Stimulated activated CD4-positive, alpha-beta T cell treated with anti-CD3 and anti-CD28 coated beads, TNF-alpha, amount 100 ng/mL, for 1 hour (primary cell): Measurements from ENCODE around the gene CCL28.
"Not testable (repeated sequence)": the region's sequence is repeated elsewhere in the genome, so short reads cannot be mapped to it uniquely, and the experiment has no call there.

Experiments
- DNase-seq, 3 donors: peaks; one replicate each; pipeline ENCODE4 v3.0.0-alpha.2; 2020; ENCODE audit warnings: low read depth in 3 of 3, low spot score in 1 of 3

The CCL28 gene, protein sequence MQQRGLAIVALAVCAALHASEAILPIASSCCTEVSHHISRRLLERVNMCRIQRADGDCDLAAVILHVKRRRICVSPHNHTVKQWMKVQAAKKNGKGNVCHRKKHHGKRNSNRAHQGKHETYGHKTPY

DNA sequence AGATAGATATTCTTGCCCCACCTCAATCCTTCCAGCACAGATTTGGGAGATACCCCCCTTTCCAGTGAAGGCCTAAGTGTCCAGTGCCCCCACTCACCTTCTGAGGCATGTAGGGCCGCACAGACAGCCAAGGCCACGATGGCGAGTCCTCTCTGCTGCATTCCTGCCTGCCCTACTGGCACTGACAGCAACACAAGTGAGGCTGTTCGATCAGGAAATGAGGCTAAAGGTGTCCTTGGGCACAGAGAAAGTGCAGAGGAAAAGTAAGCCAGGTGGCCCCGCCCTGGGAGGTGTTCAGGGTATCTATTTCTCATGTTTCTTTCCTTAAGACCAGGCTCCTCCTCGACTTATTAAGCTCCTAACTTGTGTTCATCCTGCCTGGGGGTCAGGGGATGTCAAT lies at the start of gene CCL28:
TSS of gene CCL28 (minus strand) at position 236 of the 400 bp plus-strand sequence. CDS start at position 161, 75 bp downstream.
- no peak for DNase-seq

DNA sequence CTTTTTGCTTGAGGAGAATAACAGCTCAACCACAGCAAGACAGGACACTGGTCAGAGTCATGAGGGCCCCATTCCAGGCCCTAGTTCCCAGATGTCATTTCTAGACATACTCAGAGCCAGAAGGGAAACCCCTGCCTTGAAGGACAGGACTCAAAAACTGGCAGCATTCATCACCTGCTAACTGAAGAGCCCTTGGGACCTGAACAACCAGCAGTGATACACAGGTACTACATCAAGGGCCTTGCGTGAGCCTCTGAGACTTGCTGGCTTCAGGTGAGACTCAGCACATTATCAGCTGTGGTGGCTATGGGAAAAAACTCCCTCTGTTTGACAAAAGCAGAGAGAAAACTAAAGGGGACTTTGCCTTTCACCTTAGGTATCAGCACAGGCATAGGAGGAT lies 48.9 kb upstream of the CCL28 start:
- DNase-seq = no peak

DNA sequence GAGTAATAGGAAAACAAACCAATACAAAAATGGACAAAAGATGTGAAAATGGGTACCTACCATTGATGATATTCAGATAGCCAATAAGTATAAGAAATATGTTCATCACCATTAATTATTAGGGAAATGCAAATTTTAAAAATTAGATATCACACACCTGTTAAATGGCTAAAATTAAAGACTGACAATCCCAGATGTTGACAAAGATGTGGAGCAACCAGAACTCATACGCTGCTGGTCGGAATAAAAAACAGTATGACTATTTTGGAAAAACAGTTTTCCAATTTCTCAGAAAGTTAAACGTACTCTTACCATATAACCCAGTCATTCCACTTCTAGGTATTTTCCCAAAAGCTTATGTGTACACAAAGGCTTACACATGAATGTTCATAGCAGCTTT lies 44.4 kb upstream of the CCL28 start:
- DNase-seq = no peak

DNA sequence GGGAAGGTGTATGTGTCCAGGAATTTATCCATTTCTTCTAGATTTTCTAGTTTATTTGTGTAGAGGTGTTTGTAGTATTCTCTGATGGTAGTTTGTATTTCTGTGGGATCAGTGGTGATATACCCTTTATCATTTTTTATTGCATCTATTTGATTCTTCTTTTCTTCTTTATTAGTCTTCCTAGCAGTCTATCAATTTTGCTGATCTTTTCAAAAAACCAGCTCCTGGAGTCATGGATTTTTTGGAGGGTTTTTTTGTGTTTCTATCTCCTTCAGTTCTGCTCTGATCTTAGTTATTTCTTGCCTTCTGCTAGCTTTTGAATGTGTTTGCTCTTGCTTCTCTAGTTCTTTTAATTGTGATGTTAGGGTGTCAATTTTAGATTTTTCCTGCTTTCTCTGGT lies 29.4 kb upstream of the CCL28 start:
- not testable (repeated sequence) for DNase-seq

DNA sequence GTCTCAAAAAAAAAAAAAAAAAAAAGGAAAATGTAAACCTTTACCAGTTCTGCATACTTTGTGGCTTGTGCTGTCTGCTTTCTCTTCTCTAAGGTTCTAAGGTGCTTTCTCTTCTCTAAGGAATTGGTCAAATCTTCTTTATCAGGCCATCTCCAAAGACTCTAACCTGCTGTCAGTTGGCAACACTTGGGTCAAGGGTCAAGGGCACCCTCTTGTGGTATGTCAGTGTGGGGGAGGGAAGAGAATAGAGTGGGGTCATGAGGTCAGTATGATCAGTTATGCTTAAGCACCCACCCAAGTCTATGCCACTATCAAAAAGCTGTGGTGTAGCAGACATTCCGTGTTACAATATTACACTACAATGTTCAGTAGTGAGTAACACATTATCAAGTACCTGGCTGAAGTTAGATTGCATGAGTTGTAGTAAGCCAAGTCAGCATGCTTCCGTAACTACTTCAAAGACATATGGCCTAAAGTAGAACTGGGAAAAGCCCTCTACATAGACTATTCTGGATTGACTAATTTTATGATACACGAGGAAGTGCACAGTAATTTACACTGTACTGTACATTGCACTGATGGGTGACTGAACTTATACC lies 25.0 kb upstream of the CCL28 start:
- no peak for DNase-seq

DNA sequence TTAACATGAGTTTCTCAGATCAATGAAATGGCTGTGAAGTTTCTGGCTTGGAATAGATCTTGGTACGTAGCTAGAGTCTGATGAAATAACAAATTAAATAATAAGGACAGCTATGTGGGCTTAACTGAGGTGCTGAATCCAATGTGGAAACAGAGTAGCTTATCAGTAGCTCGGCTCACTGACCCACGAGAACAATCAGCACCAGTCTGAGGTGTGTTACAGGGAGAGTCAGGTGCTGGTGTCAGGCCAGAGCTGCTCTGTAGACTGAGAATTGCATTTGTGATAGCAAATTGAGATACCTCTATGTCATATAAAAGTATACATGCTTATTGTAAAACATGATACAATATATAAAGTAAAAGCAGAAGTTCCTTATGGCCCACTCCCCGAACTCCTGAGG lies 21.2 kb upstream of the CCL28 start:
- DNase-seq = no peak

DNA sequence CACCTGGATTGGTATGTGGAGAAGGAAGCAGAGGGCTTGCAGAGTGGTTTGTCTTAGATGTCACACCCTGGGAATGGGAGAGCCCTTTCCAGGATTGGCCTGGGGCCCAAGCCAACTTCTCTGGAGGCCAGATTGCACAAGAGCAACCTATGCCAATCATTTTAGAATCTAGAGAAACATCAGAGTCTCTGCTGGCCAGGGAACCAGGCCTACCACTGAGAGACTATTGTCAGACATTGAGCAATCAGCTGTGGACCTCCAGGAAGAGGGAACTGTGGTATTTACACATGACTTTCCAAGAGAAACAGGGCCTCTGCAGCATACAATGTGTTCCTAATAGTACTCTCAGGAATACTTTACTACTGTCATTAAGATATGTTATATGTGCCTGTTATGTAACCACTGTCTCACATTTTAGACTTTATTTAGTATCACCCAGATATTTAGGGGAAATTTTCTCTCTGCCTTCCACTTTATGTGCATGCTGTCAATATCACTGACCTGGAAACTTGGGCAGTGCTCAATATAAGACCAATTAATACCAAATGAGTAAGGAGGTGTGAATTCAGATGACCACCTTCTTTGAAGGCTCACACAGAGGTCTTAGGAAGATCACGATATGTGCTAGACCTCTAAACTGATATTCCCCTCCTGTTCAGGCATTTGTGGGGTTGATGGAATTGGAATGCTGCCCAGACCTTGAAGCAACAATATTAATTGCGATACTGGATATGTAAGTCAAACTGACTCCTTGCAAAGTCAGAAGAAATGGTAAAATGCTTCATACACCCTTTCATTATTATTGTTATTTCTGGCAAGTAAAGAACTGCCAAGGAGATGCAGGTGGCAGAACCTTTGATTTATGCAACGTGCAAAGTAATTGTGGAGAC lies 20.5 kb upstream of the CCL28 start:
- DNase-seq = no peak

DNA sequence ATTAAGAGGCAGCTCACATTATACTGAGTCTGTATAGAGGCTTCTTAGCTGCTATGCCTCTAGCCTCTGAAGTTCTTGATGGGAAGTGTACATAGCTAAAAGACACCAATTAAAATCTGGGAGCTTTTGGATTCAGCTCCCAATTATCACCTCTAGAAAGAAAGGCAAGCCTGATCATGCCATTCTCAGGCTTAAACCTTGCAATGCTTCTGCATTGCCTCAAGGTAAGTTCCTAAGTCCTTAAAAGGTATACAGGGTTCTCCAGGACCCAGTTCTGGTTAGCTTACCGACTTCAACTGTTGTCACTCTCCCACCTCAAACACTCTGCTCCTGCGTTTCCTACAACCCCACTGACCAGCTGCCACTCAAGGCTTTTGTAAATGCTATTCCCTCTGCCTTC lies 17.5 kb upstream of the CCL28 start:
- no peak for DNase-seq

DNA sequence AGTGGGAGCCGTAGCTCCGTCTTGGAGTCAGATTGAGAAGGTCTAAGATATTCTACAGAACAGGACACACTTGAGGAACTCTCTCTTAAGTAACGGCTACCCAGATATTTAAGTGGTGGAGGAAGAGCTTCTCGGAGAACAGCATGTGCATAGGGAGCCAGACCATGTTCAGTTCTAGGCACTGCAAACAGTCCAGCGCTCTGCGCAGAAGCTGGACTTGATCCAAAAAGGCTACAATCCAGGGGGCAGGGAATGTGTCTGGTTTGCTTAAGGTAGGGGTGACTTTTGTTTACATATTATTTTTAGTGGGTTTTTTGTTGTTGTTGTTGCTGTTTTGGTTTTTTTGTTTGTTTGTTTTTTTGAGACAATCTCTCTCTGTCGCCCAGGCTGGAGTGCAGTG lies 16.8 kb upstream of the CCL28 start:
- DNase-seq = no peak

DNA sequence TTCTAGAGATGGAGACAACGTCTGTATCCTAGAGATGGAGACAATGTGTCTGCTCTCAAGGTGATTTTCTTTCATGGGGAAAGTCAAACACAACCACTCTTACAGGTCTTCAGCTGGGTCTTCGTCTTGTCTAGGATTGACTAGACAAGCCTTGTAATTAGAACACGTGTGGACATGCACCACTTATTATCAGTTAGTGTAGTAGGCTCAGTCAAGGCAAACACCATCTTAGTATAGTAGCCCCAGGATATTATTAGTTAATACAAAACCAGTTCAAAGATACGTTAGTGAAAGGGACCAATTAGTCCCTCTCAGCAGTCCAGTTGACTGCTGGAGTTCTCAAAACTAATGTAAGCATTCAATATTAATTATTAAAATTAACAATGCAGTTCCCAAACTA lies 15.1 kb upstream of the CCL28 start:
- DNase-seq = no peak

DNA sequence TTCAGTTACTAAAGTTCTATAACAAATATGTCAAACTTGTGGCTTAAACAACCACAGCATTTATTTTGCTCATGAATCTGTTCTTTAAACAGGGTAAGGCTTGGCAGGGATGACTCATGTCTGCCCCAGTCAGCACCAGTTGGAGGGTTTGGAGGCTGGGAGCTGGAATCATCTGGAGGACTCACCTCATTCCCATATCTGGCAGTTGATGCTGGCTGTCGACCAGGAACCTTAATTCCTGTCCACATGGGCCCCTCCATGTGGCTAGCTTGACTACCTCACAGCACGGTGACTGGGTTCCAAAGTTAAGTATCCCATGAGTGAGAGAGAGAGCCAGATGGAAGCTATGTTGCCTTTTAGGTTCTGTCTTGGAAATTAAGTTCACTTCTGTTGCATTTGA lies 13.8 kb upstream of the CCL28 start:
- DNase-seq = no peak

DNA sequence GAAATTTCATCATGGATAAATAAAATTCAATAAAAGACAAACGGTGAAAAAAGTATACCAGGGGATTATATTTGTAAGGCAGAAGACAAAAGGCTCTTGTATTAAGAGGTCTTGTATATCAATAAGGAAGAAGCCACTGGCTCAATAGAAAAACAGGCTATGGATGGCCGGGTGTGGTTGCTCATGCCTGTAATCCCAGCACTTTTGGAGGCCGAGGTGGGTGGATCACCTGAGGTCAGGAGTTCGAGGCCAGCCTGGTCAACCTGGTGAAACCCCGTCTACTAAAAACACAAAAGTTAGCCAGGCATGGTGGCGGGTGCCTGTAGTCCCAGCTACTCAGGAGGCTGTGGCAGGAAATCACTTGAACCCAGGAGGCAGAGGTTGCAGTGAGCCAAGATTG lies 10.9 kb upstream of the CCL28 start:
- DNase-seq = not testable (repeated sequence)

DNA sequence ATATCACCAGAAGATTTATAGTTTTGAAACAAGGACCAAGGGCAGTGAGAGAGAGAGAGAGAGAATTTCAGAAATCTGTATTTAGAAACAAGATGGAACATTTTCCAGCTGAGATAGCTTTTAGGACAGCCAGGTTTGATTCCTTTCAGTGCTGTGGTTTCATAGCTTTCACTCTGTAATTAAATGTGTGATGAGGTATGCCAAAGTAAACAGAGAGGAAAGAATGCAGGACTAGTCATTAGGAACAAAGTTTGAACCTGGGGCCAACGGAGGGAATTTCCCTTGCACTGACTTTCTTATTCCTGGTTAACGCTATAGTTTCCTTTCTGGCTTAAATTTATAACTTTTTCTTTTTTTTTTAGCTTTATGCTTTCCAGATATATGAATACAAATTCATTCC lies 10.0 kb upstream of the CCL28 start:
- DNase-seq = no peak

DNA sequence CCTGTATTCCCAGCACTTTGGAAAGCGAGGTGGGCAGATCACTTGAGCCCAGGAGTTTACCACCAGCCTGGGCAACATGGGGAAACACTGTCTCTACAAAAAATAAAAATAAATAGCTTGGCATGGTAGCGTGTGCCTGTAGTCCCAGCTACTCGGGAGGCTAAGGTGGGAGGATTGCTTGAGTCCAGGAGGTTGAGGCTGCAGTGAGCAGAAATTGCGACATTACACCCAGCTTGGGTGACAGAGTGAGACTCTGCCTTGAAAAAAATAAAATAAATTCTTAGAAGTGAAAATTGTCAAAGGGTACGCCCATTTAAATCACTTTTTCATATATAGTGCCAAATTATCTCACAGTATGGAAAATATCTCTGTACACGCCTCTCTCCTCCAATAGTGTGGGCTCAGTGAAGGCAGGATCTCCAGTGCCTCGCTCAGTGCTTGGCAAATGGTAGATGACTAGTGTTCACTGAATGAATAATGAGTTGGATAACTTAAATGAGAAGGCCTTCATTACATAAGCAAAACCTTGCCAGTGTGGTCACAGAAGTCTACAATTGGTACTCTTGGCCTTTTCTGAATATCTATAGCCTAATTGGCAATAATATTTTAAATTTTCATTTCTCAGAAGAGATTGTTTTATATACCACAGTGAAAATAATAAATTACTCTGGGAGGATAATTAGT lies 9.4 kb upstream of the CCL28 start:
- DNase-seq = no peak

DNA sequence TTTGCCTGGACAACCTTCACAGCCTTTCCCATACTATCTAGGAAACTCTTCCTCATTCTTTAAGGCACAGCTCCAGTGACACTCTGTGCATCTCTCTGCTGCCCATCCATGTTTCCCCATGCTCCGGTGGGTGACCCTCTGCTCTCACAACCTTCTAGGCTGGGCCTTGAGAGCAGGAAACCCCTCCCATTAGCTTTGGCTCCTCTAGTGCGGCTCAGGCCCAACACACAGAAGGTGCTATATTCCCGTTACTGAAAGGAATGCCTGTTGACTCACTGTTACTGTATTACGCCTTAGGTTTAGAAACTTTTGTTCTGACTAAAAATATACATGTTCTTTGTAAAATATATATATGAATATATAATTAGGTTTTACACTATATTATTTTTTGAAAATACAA lies 8.1 kb upstream of the CCL28 start:
- DNase-seq = no peak

DNA sequence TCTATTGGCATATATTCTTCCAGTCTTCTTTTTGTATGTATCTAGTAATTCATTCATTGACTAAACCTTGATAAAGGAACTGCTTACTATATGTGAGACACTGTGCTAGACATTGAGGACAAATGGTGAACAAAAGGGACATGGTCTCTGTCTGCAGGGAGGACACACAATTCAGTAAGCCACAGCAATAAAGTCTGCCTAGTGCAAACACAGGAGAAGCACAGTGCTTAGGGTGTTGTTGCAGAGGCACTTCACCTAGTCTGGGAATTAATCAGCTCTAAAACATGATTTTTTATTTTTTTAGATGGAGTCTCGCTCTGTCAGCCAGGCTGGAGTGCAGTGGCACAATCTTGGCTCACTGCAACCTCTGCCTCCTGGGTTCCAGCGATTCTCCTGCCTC lies 6.4 kb upstream of the CCL28 start:
- no peak for DNase-seq

DNA sequence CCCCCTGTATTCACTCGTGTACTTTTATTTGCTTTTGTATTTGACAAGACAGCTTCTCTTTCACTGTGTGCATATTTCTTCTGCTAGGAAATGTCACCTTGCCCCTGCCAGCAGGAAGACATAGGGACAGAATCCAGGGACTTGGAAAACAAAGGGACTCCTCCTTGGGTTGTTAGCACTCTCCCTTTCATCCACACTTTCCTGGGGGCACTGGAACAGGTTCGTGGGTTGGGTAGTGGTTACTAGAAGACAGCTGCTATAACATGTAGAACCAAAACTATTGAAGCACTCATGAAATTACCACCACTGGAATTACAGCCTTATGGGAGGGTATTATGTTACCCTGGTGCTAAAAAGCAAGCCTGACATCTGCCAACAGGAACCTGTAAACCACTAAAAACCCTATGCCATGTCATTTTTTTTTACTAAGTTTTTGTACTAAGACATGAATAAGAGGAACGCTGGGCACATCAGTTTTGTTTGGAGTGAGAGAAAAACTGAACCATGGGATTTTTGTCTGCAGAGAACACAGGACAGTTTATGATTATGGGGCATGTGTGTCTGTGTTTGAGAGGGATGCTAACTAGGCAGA lies 4.7 kb upstream of the CCL28 start:
- no peak for DNase-seq

DNA sequence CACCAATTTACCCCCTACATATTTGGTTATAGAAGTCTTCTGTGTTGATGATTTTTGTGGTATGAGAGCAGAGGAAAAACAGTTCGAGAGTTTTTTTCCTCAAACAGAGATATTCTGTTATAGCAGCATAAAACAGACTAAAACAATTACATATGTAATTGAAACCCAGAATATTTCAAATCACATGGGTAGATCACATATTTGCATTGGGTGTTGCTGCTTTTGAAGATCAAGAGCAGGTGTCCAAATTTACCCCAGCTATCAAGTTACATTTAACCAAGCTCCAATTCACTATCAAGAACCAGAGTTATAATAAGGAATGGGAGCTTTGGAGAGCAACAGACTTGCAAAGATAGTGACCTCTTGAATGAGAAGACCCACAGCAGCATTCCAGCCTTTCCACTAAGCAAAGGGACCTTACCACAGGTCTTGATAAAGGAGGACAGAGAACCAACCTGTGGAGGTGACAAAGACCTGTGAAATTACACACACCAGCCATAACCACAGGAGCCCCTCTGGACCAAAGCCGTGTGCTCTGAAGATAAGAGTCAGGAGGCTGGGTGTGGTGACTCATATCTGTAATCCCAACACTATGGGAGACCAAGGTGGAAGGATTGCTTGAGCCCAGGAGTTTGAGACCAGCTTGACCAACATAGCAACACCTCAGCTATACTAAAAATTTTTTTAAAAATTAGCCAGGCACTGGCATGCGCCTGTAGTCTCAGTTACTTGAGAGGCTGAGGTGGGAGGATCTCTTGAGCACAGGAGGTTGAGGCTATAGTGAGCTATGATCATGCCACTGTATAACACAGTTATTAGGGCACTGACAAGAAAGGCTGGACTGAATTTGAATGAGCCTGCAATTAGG lies 4.0 kb upstream of the CCL28 start:
- DNase-seq = no peak

DNA sequence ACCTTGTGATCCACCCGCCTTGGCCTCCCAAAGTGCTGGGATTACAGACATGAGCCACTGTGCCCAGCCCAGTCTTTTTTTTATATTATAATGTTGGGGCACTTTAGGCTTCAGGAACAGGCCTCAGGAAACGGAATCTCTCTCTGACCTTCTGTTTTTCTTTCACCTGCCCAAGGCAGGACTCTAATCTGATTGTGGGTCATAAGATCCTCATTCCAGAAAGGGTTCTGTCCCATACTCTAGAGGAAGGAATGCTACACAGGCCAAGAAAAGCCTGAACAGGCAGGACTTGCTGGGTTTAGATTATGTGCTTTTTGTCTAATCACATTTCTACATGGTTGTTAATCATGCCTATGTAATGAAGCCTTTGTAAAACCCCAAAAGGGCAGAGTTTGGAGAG lies 1.8 kb upstream of the CCL28 start:
- no peak for DNase-seq

DNA sequence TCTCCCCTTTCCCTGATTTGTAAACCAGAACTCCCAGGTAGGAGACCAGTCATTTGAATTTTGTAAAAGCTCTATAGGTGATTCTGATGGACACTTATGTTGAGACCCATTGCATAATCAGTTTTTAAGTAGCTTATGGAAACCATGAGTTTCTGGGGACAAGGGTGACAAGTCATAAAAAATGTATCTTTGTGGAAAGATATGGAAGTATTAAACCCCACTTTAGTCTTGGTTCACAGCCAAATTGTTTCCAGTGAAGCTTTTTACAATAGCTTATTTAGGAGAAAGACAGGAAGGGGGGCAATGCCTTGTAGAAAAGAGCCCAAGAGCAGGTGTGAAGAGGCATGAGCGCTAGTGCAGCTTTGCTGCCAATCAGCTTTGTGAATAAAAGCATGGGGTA lies 453 bp upstream of the CCL28 start:
- no peak for DNase-seq

DNA sequence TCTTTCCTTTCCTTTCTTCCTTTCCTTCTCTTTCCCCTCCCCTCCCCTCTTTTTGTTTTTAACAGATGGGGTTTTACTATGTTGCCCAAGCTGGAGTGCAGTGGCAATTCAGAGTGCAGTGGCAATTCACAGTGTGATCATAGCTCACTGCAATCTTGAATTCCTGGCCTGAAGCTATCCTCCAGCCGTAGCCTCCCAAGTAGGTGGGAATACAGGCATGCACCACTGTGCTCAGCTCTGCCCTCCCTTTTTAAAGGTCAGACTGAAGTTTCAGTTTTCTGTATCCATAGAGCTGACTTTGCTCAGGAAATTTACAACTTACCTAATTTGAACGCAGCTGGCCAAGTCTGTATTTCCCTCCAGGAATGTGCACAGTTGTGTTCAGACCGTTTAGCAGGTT lies 696 bp downstream of the CCL28 start:
- DNase-seq = no peak
